ENCODE data around the gene SLC22A23. TPM values are rescaled to one million over a fixed set of nuclear protein-coding genes. Genes with fewer than 3 reads are reported as not detected.
A peak's percentile ranks its signal among the peaks of the same experiment; 100 is the strongest.

SLC22A23 gene
- total RNA-seq, 4 donors from 2014 or later: 6.6 to 25.0 (median 14.6) TPM

DNA sequence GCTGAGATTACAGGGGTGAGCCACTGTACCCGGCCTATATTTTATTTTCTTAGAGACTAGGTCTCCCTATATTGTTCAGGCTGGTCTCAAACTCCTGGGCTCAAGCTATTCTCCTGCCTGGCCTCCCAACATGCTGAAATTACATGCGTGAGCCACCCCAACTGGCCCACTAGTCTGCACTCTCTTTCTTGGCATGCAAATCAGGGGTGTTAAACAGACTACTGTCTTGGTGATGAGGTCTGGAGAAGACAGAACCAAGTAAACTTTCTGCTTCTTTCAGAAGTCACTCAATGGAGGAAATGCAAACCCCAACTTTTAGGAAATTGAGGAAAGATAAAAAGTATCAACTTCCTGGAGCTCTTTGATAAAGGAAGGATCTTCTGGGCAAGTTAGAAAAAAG lies 221.4 kb downstream of the SLC22A23 start:
- H3K27me3 ChIP-seq: peaks cover 63 to 69% (median 67%) of the 10 kb centered on the region in 3 donors
- intact Hi-C loops (cut with DNase I; ENCODE audit: low total_unique reads): no loop called here
- ATAC-seq: no peak

DNA sequence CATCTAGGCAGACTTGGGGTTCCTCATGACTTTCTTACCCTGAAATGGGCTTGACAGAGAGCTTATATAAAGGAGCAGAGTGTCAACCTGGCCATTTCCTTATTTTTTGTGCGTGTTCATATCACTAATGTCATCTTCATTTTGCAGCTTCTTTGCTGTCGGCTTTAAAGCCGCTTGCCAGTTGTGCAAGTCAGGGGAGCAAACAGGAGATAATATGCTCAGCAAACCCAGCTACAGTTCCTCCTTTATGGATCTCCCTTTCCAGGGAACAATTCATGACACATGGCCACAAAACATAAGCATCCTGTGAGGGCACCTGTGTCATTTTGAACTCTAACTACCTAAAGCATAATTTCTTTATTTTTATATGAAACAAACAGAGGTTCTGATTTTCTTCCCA lies 222.9 kb downstream of the SLC22A23 start:
- H3K36me3 ChIP-seq: no peaks in the 10 kb centered on the region
- H3K27ac ChIP-seq: no peak overlapping the region
- H3K4me1 ChIP-seq: peaks cover 11 to 19% of the 10 kb centered on the region in 2 donors
- peaks cover 79 to 85% (median 83%) of the 10 kb centered on the region in 3 donors for H3K27me3 ChIP-seq
- DNase-seq (no peak), ATAC-seq (no peak)
- intact Hi-C loops (cut with DNase I; ENCODE audit: low total_unique reads): no loop called here
- no peaks in the 10 kb centered on the region for H3K9me3 ChIP-seq
- no peak overlapping the region for H3K4me3 ChIP-seq
- in situ Hi-C loops (cut with MboI; ENCODE audit: low sequenced_read_pairs in 4 of 4): no loop called here
- no peak for TF ChIP-seq POLR2A (IDR thresholded peaks at IDR 0.05)
- TF ChIP-seq, protein P1, sequence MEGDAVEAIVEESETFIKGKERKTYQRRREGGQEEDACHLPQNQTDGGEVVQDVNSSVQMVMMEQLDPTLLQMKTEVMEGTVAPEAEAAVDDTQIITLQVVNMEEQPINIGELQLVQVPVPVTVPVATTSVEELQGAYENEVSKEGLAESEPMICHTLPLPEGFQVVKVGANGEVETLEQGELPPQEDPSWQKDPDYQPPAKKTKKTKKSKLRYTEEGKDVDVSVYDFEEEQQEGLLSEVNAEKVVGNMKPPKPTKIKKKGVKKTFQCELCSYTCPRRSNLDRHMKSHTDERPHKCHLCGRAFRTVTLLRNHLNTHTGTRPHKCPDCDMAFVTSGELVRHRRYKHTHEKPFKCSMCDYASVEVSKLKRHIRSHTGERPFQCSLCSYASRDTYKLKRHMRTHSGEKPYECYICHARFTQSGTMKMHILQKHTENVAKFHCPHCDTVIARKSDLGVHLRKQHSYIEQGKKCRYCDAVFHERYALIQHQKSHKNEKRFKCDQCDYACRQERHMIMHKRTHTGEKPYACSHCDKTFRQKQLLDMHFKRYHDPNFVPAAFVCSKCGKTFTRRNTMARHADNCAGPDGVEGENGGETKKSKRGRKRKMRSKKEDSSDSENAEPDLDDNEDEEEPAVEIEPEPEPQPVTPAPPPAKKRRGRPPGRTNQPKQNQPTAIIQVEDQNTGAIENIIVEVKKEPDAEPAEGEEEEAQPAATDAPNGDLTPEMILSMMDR (IDR thresholded peaks at IDR 0.05 in 4 of 5, conservative IDR thresholded peaks at IDR 0.05 in 1 of 5): no peak

More for the DNA sequence above, 221.4 kb downstream of the SLC22A23 start:
- no peak overlapping the region for H3K27ac ChIP-seq
- no peaks in the 10 kb centered on the region for H3K36me3 ChIP-seq
- H3K4me3 ChIP-seq: no peak overlapping the region
- TF ChIP-seq, protein P1 (IDR thresholded peaks at IDR 0.05 in 4 of 5, conservative IDR thresholded peaks at IDR 0.05 in 1 of 5): no peak
- no peak for TF ChIP-seq POLR2A (IDR thresholded peaks at IDR 0.05)
- no peak for DNase-seq
- H3K4me1 ChIP-seq: peaks cover 5 to 14% of the 10 kb centered on the region in 2 donors
- no peaks in the 10 kb centered on the region for H3K9me3 ChIP-seq
- in situ Hi-C loops (cut with MboI; ENCODE audit: low sequenced_read_pairs in 4 of 4): no loop called here

DNA sequence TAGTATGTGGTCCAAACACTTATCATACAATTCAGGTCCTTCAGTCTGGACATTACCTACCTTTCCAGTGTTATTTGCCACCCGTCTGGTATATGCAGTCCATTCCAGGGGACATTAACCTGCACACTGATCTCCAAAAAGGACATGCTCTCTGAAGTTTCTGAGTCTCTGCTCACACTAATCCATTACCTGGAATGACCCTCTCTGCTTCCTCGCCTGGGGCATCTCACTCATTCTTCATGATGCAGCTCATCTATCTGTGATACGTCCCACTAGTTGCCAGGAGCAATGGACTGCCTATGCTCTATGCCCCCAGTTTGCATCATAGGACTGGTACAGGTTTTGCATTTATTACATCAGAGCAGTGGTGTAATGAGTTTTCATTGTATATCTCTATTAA lies 223.5 kb downstream of the SLC22A23 start:
- Histone ChIP-seq H3K27ac (no peak overlapping the region), H3K27me3 (peaks cover 80 to 85% (median 83%) of the 10 kb centered on the region in 3 donors), H3K9me3 (no peaks in the 10 kb centered on the region), H3K4me1 (peaks cover 15 to 25% of the 10 kb centered on the region in 2 donors), H3K36me3 (no peaks in the 10 kb centered on the region), H3K4me3 (no peak overlapping the region)
- TF ChIP-seq, protein P1 (IDR thresholded peaks at IDR 0.05 in 4 of 5, conservative IDR thresholded peaks at IDR 0.05 in 1 of 5): no peak
- no peak for TF ChIP-seq POLR2A (IDR thresholded peaks at IDR 0.05)
- ATAC-seq: no peak
- DNase-seq: no peak
- in situ Hi-C loops (cut with MboI; ENCODE audit: low sequenced_read_pairs in 4 of 4) (no loop called here), intact Hi-C loops (cut with DNase I; ENCODE audit: low total_unique reads) (no loop called here)

DNA sequence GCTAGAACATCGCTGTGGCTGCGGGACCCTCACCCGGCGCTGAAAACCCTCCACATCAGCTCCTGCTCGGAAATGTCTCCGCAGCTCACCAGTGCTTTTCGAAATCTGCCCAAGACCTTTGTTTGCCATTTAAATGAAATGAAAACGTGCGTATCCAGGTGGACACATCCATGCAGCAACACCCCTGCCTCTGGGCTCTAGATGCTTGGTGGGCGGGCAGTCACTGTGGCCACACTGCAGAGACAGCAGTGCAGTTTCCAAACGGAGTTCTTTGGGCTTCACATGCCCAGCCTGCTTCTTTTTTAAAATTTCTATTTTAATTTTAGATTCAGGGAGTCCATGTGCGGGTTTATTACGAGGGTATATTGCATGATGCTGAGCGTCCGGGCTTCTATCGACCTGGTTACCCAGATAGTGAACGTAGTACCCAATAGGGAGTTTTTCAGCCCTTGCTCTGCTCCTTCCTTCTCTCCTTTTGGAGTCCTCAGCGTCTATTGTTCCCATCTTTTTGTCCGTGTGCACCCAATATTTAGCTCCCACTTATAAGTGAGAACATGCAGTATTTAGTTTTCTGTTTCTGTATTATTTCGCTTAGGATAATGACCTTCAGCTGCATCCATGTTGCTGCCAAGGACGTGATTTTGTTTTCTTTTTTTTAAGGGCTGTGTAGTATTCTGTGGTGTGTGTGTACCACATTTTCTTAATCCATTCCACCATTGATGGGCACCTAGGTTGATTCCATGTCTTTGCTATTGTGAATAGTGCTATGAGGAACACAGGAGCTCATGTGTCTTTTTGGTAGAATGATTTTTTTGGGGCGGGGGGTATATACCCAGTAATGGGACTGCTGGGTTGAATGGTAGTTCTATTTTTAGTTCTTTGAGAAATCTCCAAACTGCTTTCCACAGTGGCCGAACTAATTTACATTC lies 224.6 kb downstream of the SLC22A23 start:
- in situ Hi-C loops (cut with MboI; ENCODE audit: low sequenced_read_pairs in 4 of 4): no loop called here
- no peaks in the 10 kb centered on the region for H3K9me3 ChIP-seq
- H3K36me3 ChIP-seq: no peaks in the 10 kb centered on the region
- TF ChIP-seq POLR2A (IDR thresholded peaks at IDR 0.05): no peak
- TF ChIP-seq, protein P1 (IDR thresholded peaks at IDR 0.05 in 4 of 5, conservative IDR thresholded peaks at IDR 0.05 in 1 of 5): no peak
- H3K4me3 ChIP-seq: peak overlapping the region; percentile 50 to 66 (median 61)
- intact Hi-C loops (cut with DNase I; ENCODE audit: low total_unique reads): no loop called here
- H3K4me1 ChIP-seq: peaks cover 19 to 34% of the 10 kb centered on the region in 2 donors
- H3K27me3 ChIP-seq: peaks cover 84 to 91% (median 85%) of the 10 kb centered on the region in 3 donors
- DNase-seq (no peak), ATAC-seq (no peak)
- H3K27ac ChIP-seq: no peak overlapping the region

All from gastrocnemius medialis (tissue), 4 donors.